SU-DHL-6 (cell line): ENCODE measurements around the gene ITPR1.

Source experiments
- H2AFZ ChIP-seq: fragments of 200-600 bp; sonication (generic); 2 replicates; pipeline ENCODE4 v1.6.1; 2014; ENCODE audit warnings: low read depth, mild to moderate bottlenecking, moderate library complexity, mixed read lengths, antibody characterized with exemption, low read length; ENCODE audit not compliant: severe bottlenecking
- H3F3A ChIP-seq: fragments of 200-600 bp; shearing (Covaris generic); 2 replicates; pipeline ENCODE4 v1.6.0; 2016; ENCODE audit warnings: antibody characterized with exemption, mild to moderate bottlenecking; ENCODE audit not compliant: insufficient read depth
- H3K27ac ChIP-seq: fragments of 200-600 bp; sonication (generic); 2 replicates; pipeline ENCODE4 v1.5.1; 2016; ENCODE audit warnings: low read depth, mild to moderate bottlenecking, low read length, moderate library complexity, mixed read lengths
- H3K27me3 ChIP-seq: fragments of 200-600 bp; sonication (generic), shearing (Covaris generic); 2 replicates; pipeline ENCODE4 v1.6.0; 2014; ENCODE audit warnings: mild to moderate bottlenecking, low read length
- H3K36me3 ChIP-seq: fragments of 200-600 bp; sonication (generic); 2 replicates; pipeline ENCODE4 v1.6.1; 2014; ENCODE audit warnings: mild to moderate bottlenecking, low read length, mixed read lengths
- H3K4me2 ChIP-seq: fragments of 300-600, 200-600 bp; shearing (Covaris generic), sonication (generic); 2 replicates; pipeline ENCODE4 v1.6.0; 2014; ENCODE audit warnings: low read length, low read depth, mild to moderate bottlenecking; ENCODE audit not compliant: poor library complexity, severe bottlenecking
- H3K4me3 ChIP-seq: fragments of 200-600 bp; sonication (generic); 2 replicates; pipeline ENCODE4 v1.5.1; 2014; ENCODE audit warnings: antibody characterized with exemption, low read length, mild to moderate bottlenecking, mixed read lengths; ENCODE audit not compliant: insufficient read depth, poor library complexity, severe bottlenecking
- H3K79me2 ChIP-seq: fragments of 200-600 bp; sonication (generic); 2 replicates; pipeline ENCODE4 v1.6.1; 2014; ENCODE audit warnings: mild to moderate bottlenecking, low read length, moderate library complexity; ENCODE audit not compliant: insufficient read depth
- H3K9ac ChIP-seq: fragments of 200-600 bp; sonication (generic); 2 replicates; pipeline ENCODE4 v1.7.0; 2014; ENCODE audit warnings: mild to moderate bottlenecking, low read length
- H3K9me2 ChIP-seq: fragments of 200-600 bp; sonication (generic); replicated peaks from 2 replicates; pipeline ENCODE4 v1.6.1; 2014; ENCODE audit warnings: low read length; ENCODE audit not compliant: insufficient read depth
- H3K9me3 ChIP-seq: fragments of 200-600 bp; sonication (generic); 2 replicates; pipeline ENCODE4 v1.6.1; 2014; ENCODE audit warnings: low read length, mixed read lengths; ENCODE audit not compliant: insufficient read depth
- H4K20me1 ChIP-seq: fragments of 200-600 bp; sonication (generic); 2 replicates; pipeline ENCODE4 v1.6.1; 2014; ENCODE audit warnings: low read depth, mild to moderate bottlenecking, antibody characterized with exemption, low read length, moderate library complexity, mixed read lengths
- CTCF ChIP-seq: fragments of 200-600 bp; sonication (generic); IDR thresholded peaks from one replicate; pipeline ENCODE4 v1.5.1; 2017; ENCODE audit warnings: antibody characterized with exemption, mild to moderate bottlenecking, low read length, moderate library complexity; ENCODE audit not compliant: insufficient read depth, poor library complexity, severe bottlenecking
- EZH2phosphoT487 ChIP-seq: fragments of 200-600 bp; sonication (generic), shearing (Covaris generic); conservative IDR thresholded peaks from 2 replicates; pipeline ENCODE4 v1.6.1; 2018; ENCODE audit warnings: mild to moderate bottlenecking, antibody characterized with exemption, low read length, moderate library complexity, mixed read lengths

The ITPR1 gene

GRCh38 chr3:4722103-4722502 is 229.0 kb downstream of the ITPR1 start:
- Histone ChIP-seq H3F3A (no peaks in the 10 kb centered on the region), H3K9me3 (no peaks in the 10 kb centered on the region), H3K27ac (no peak overlapping the region), H3K36me3 (no peaks in the 10 kb centered on the region), H3K79me2 (no peaks in the 10 kb centered on the region), H3K9me2 (no peaks in the 10 kb centered on the region), H3K4me2 (no peak overlapping the region), H2AFZ (no peak overlapping the region), H3K4me3 (no peak overlapping the region), H3K27me3 (no peaks in the 10 kb centered on the region), H3K9ac (no peak overlapping the region), H4K20me1 (no peaks in the 10 kb centered on the region)
- TF ChIP-seq CTCF (no peak), EZH2phosphoT487 (no peak)

- TF ChIP-seq EZH2phosphoT487 (no peak), CTCF (no peak)
These were observed 231.0 kb downstream of the ITPR1 start for GRCh38 chr3:4724051-4724629.

GRCh38 chr3:4726549-4726948 is 233.4 kb downstream of the ITPR1 start:
- H3K9me3 ChIP-seq = no peaks in the 10 kb centered on the region
- H4K20me1 ChIP-seq = no peaks in the 10 kb centered on the region
- TF ChIP-seq CTCF (no peak), EZH2phosphoT487 (no peak)
- no peak overlapping the region for H3K27ac ChIP-seq
- H3K36me3 ChIP-seq = no peaks in the 10 kb centered on the region
- no peaks in the 10 kb centered on the region for H3K79me2 ChIP-seq
- H3K27me3 ChIP-seq = no peaks in the 10 kb centered on the region
- no peak overlapping the region for H3K4me3 ChIP-seq
- H3K4me2 ChIP-seq = no peak overlapping the region
- no peak overlapping the region for H3K9ac ChIP-seq
- no peak overlapping the region for H2AFZ ChIP-seq
- no peaks in the 10 kb centered on the region for H3F3A ChIP-seq
- no peaks in the 10 kb centered on the region for H3K9me2 ChIP-seq

More at GRCh38 chr3:4724051-4724629, 231.0 kb downstream of the ITPR1 start:
- no peaks in the 10 kb centered on the region for H3K27me3 ChIP-seq
- no peaks in the 10 kb centered on the region for H3K9me3 ChIP-seq
- no peak overlapping the region for H3K4me3 ChIP-seq
- H3K36me3 ChIP-seq = no peaks in the 10 kb centered on the region
- H2AFZ ChIP-seq = no peak overlapping the region
- no peaks in the 10 kb centered on the region for H3K9me2 ChIP-seq
- H3K79me2 ChIP-seq = no peaks in the 10 kb centered on the region
- no peak overlapping the region for H3K9ac ChIP-seq
- no peak overlapping the region for H3K4me2 ChIP-seq
- H3K27ac ChIP-seq = no peak overlapping the region
- H4K20me1 ChIP-seq = no peaks in the 10 kb centered on the region
- no peaks in the 10 kb centered on the region for H3F3A ChIP-seq
